Lower leg skin (tissue), 3 donors: Measurements from ENCODE around the gene BSDC1.

Source experiments
- CTCF ChIP-seq, 3 donors: fragments of 450-650 bp; IDR thresholded peaks; one replicate each; pipeline ENCODE4 v1.5.1; 2016; ENCODE audit warnings: antibody characterized with exemption in 3 of 3, mild to moderate bottlenecking in 3 of 3, moderate library complexity in 2 of 3
- POLR2A ChIP-seq, 2 donors: fragments of 450-650 bp; IDR thresholded peaks; one replicate each; pipeline ENCODE4 v1.6.1; 2016 to 2017; ENCODE audit warnings: antibody characterized with exemption in 2 of 2, mild to moderate bottlenecking in 1 of 2, moderate library complexity in 1 of 2

- no peak for TF ChIP-seq CTCF (IDR thresholded peaks at IDR 0.05)
- TF ChIP-seq POLR2A (IDR thresholded peaks at IDR 0.05), result no peak
Measured at GRCh38 chr1:32352831-32353383, 41.3 kb downstream of the BSDC1 start.
